Small intestine (tissue), 7 donors: Measurements from ENCODE around the gene SATB2. TPM values are rescaled to one million over a fixed set of nuclear protein-coding genes. Genes with fewer than 3 reads are reported as not detected.
A peak's percentile ranks its signal among the peaks of the same experiment; 100 is the strongest.

Experiments
- DNase-seq, 2 donors: peaks; one replicate each; pipeline versions ENCODE4 v3.0.0 to v3.0.0-alpha.2; 2013
- FAIRE-seq: peaks from 2 replicates; lab custom pipeline; 2012; peaks lifted over from hg19 to GRCh38; lab: Jason Lieb, UNC
- H3K27ac ChIP-seq, 3 donors: one replicate each; pipeline ENCODE4 v1.5.1; 2013; ENCODE audit warnings: low read length in 2 of 3, mild to moderate bottlenecking in 2 of 3, control low read depth in 1 of 3, inconsistent platforms in 1 of 3, low read depth in 1 of 3, moderate library complexity in 1 of 3
- H3K27me3 ChIP-seq, 3 donors: one replicate each; pipeline ENCODE4 v1.6.1; 2013; ENCODE audit warnings: low read length in 3 of 3, inconsistent platforms in 1 of 3; ENCODE audit not compliant: control insufficient read depth in 3 of 3, insufficient read depth in 3 of 3
- H3K36me3 ChIP-seq, 3 donors: one replicate each; pipeline ENCODE4 v1.6.1; 2013; ENCODE audit warnings: low read length in 3 of 3, inconsistent platforms in 1 of 3, low read depth in 1 of 3, mild to moderate bottlenecking in 1 of 3, moderate library complexity in 1 of 3; ENCODE audit not compliant: control insufficient read depth in 3 of 3, insufficient read depth in 2 of 3
- H3K4me1 ChIP-seq, 3 donors: one replicate each; pipeline ENCODE4 v1.6.1; 2013; ENCODE audit warnings: low read length in 2 of 3, inconsistent platforms in 1 of 3, low read depth in 1 of 3, mild to moderate bottlenecking in 1 of 3, moderate library complexity in 1 of 3; ENCODE audit not compliant: control insufficient read depth in 3 of 3, insufficient read depth in 2 of 3
- H3K4me3 ChIP-seq, 3 donors: one replicate each; pipeline ENCODE4 v1.5.1; 2013; ENCODE audit warnings: low read length in 3 of 3, control low read depth in 1 of 3, inconsistent platforms in 1 of 3, low read depth in 1 of 3, mild to moderate bottlenecking in 1 of 3, moderate library complexity in 1 of 3
- H3K9me3 ChIP-seq, 2 donors: one replicate each; pipeline ENCODE4 v1.6.1; 2013; ENCODE audit warnings: low read depth in 1 of 2, low read length in 1 of 2; ENCODE audit not compliant: control insufficient read depth in 2 of 2, insufficient read depth in 1 of 2
- WGBS, 3 donors: extraction: QIAGEN DNeasy Blood & Tissue Kit; methylation state at CpG; one replicate each; pipeline ENCODE4 v1.1.7; 2013; 5-methylcytosine and 5-hydroxymethylcytosine counted together
- polyA plus RNA-seq, 4 donors: library from polyadenylated mRNA; stranded (reverse) in 3 of 4; unstranded in 1 of 4; fragments of 200-250 nt in 3 of 4; fragments of 120-200 nt in 1 of 4; gene quantifications; one replicate each; pipeline versions ENCODE4 v1.2.1 to v1.2.3, GENCODE V29; 2013
- donor health status: healthy with polysubstance abuse.
- donor health status: control.
- donor health status: control.
- donor health status: Bipolar disorder and iron deficiency.
- donor health status: healthy.

The SATB2 gene
- polyA plus RNA-seq, 4 donors: 1.5 to 33.9 (median 2.0) TPM

- no peak overlapping the region for H3K4me3 ChIP-seq
- H3K27ac ChIP-seq: no peak overlapping the region
- no peaks in the 10 kb centered on the region for H3K27me3 ChIP-seq
- no peaks in the 10 kb centered on the region for H3K36me3 ChIP-seq
- WGBS, 3 donors: 10 to 17% (median 10%) methylated on average over 5 of the region's 5 CpGs
- no peaks in the 10 kb centered on the region for H3K4me1 ChIP-seq
- FAIRE-seq: no peak
- peak; percentile 49 to 73 for DNase-seq
- no peaks in the 10 kb centered on the region for H3K9me3 ChIP-seq
These were observed 28.1 kb upstream of the SATB2 start for GRCh38 chr2:199485732-199486335.

GRCh38 chr2:199484927-199485326 is 27.2 kb upstream of the SATB2 start:
- 92 to 100% (median 97%) methylated on average over 1 of the region's 1 CpG for WGBS, 3 donors
- H3K4me1 ChIP-seq: no peaks in the 10 kb centered on the region
- H3K27ac ChIP-seq: no peak overlapping the region
- H3K36me3 ChIP-seq: no peaks in the 10 kb centered on the region
- DNase-seq: no peak
- H3K9me3 ChIP-seq: no peaks in the 10 kb centered on the region
- no peaks in the 10 kb centered on the region for H3K27me3 ChIP-seq
- FAIRE-seq: no peak
- no peak overlapping the region for H3K4me3 ChIP-seq

DNA sequence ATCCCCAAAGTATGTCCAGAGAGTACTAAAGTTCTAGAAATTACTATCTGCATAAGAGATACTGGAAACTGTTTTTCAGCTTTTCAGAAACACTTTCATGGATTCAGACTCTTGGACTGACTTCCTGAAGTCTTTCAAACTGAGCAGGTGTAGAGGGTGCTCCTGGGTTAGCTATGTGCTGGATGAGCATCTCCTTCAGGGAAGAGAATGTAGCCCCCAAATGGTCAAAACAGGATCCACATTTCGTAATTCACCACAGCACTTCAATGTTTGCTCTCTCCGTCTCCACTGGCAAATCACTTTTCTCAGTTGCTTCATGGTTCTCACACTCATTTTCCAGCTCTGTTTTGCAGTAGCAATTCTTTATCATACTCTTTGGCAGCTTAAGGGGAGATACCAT is 23.2 kb upstream of the SATB2 start:
- H3K9me3 ChIP-seq: no peaks in the 10 kb centered on the region
- H3K36me3 ChIP-seq: no peaks in the 10 kb centered on the region
- H3K27ac ChIP-seq: no peak overlapping the region
- peaks cover 0 to 6% (median 3%) of the 10 kb centered on the region in 3 donors for H3K27me3 ChIP-seq
- DNase-seq (no peak), FAIRE-seq (no peak)
- no peak overlapping the region for H3K4me3 ChIP-seq
- 68 to 85% (median 72%) methylated on average over 2 of the region's 2 CpGs for WGBS, 3 donors
- no peaks in the 10 kb centered on the region for H3K4me1 ChIP-seq

- no peaks in the 10 kb centered on the region for H3K4me1 ChIP-seq
- peaks cover 1 to 31% (median 11%) of the 10 kb centered on the region in 3 donors for H3K27me3 ChIP-seq
- no peaks in the 10 kb centered on the region for H3K9me3 ChIP-seq
- no peak overlapping the region for H3K4me3 ChIP-seq
- DNase-seq (no peak), FAIRE-seq (no peak)
- 70 to 74% (median 74%) methylated on average over 2 of the region's 2 CpGs for WGBS, 3 donors
- H3K36me3 ChIP-seq: no peaks in the 10 kb centered on the region
- no peak overlapping the region for H3K27ac ChIP-seq
These were observed 19.6 kb upstream of the SATB2 start for GRCh38 chr2:199477277-199477834.

GRCh38 chr2:199471443-199472057 is 13.8 kb upstream of the SATB2 start:
- Histone ChIP-seq H3K4me1 (peaks cover 4 to 17% (median 7%) of the 10 kb centered on the region in 3 donors), H3K27me3 (peaks cover 13 to 85% (median 47%) of the 10 kb centered on the region in 3 donors), H3K27ac (no peak overlapping the region), H3K4me3 (peak overlapping the region; percentile 1 to 56 (median 16)), H3K36me3 (no peaks in the 10 kb centered on the region), H3K9me3 (no peaks in the 10 kb centered on the region)
- FAIRE-seq (no peak), DNase-seq (peak; percentile 55 to 81)
- 5% methylated on average over 33 to 35 of the region's 35 CpGs for WGBS, 3 donors

GRCh38 chr2:199470672-199471442 is 13.1 kb upstream of the SATB2 start:
- WGBS, 3 donors: 6 to 8% (median 6%) methylated on average over 45 to 48 of the region's 48 CpGs
- FAIRE-seq (no peak), DNase-seq (peak in 1 of 2 donors; percentile 27)
- no peaks in the 10 kb centered on the region for H3K9me3 ChIP-seq
- peaks cover 13 to 92% (median 54%) of the 10 kb centered on the region in 3 donors for H3K27me3 ChIP-seq
- no peaks in the 10 kb centered on the region for H3K36me3 ChIP-seq
- H3K27ac ChIP-seq: no peak overlapping the region
- H3K4me1 ChIP-seq: peaks cover 4 to 17% (median 7%) of the 10 kb centered on the region in 3 donors
- peak overlapping the region; percentile 1 to 56 (median 16) for H3K4me3 ChIP-seq

DNA sequence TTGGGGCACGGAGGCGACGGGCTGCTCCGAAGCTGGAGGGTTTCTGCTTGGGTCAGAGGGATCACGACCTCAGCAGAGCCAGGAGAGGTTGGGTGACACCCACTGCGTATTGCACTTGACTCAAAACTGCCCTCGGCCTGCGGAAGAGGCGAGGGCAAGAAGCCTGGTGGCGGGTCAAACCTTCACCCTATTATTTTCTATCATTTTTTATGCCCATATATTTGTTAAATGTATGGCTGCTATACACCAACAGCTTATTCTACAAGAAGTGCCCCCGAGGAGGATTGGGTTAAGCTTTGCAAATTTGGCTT is 12.6 kb upstream of the SATB2 start:
- WGBS, 3 donors: 4 to 6% (median 5%) methylated on average over 11 of the region's 11 CpGs
- no peak for DNase-seq
- Histone ChIP-seq H3K36me3 (no peaks in the 10 kb centered on the region), H3K4me3 (peak overlapping the region in 1 of 3 donors; percentile 56), H3K27me3 (peaks cover 13 to 91% (median 56%) of the 10 kb centered on the region in 3 donors), H3K4me1 (peaks cover 4 to 17% (median 7%) of the 10 kb centered on the region in 3 donors), H3K9me3 (no peaks in the 10 kb centered on the region), H3K27ac (no peak overlapping the region)
- no peak for FAIRE-seq
